ENCODE results near the gene GLG1. TPM values are rescaled to one million over a fixed set of nuclear protein-coding genes. Genes with fewer than 3 reads are reported as not detected.
"Not testable (repeated sequence)": the region's sequence is repeated elsewhere in the genome, so short reads cannot be mapped to it uniquely, and the experiment has no call there.

Gene GLG1
- total RNA-seq, 1 experiment from 2014 or later: 237 TPM

GRCh38 chr16:74550227-74551019, 56.5 kb downstream of the GLG1 start:
- DNase-seq (ENCODE audit: low read depth, low spot score); H3K9me2 ChIP-seq (ENCODE audit: insufficient read depth); H3K27me3 ChIP-seq (ENCODE audit: insufficient read depth, low read length); H3K9me3 ChIP-seq (ENCODE audit: control insufficient read depth in 1 of 2, insufficient read depth in 1 of 2, low read depth in 1 of 2, low read length in 2 of 2); RAD21 ChIA-PET (ENCODE audit: low non-redundant PET in 1 of 2, low total read pairs in 2 of 2, uncharacterized antibody in 2 of 2, unreplicated experiment in 2 of 2); H2AFZ ChIP-seq (ENCODE audit: low read depth, low read length, poor library complexity, severe bottlenecking); ATAC-seq; H3K4me3 ChIP-seq (replicated peaks in 1 of 2; ENCODE audit: low read depth in 1 of 2, low read length in 2 of 2); H3K4me2 ChIP-seq (ENCODE audit: low read length); H4K20me1 ChIP-seq (ENCODE audit: insufficient read depth); H3K9ac ChIP-seq (ENCODE audit: low read length); BruUV-seq (replicated peaks); intact Hi-C loops (cut with micrococcal nuclease); CTCF ChIA-PET; H3K27ac ChIP-seq (ENCODE audit: low read depth, low read length); H3K36me3 ChIP-seq (ENCODE audit: control insufficient read depth in 1 of 2, insufficient read depth in 2 of 2, low read length in 2 of 2); POLR2A ChIA-PET: not testable (repeated sequence)
- Histone ChIP-seq H3K79me2 (ENCODE audit: insufficient read depth, low read length) (peaks cover 38% of the 10 kb centered on the region), H3K4me1 (ENCODE audit: control insufficient read depth in 1 of 2, insufficient read depth in 2 of 2, low read length in 2 of 2) (peaks cover 19 to 24% of the 10 kb centered on the region in 2 experiments)

DNA sequence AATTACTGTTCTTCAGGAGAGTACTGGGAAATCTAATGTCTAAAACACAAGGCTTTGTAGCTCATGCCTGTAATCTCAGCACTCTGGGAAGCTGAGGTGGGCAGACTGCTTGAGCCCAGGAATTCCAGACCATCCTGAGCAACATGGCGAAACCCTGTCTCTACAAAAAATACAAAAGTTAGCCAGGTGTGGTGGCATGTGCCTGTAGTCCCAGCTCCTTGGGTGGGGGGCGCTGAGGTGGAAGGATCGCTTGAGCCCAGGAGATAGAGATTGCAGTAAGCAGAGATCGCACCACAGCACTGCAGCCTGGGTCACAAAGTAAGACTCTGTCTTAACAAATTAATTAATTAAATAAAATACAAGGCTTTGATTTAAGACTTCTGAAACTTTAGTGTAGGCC, 60.8 kb downstream of the GLG1 start:
- intact Hi-C loops (cut with micrococcal nuclease); ATAC-seq; H3K36me3 ChIP-seq (ENCODE audit: control insufficient read depth in 1 of 2, insufficient read depth in 2 of 2, low read length in 2 of 2); CTCF ChIA-PET; BruUV-seq (replicated peaks); DNase-seq (ENCODE audit: low read depth, low spot score); H3K9me3 ChIP-seq (ENCODE audit: control insufficient read depth in 1 of 2, insufficient read depth in 1 of 2, low read depth in 1 of 2, low read length in 2 of 2); POLR2A ChIA-PET; H3K4me2 ChIP-seq (ENCODE audit: low read length); H3K27me3 ChIP-seq (ENCODE audit: insufficient read depth, low read length); H2AFZ ChIP-seq (ENCODE audit: low read depth, low read length, poor library complexity, severe bottlenecking); H3K9me2 ChIP-seq (ENCODE audit: insufficient read depth); H3K4me3 ChIP-seq (replicated peaks in 1 of 2; ENCODE audit: low read depth in 1 of 2, low read length in 2 of 2); H3K9ac ChIP-seq (ENCODE audit: low read length); RAD21 ChIA-PET (ENCODE audit: low non-redundant PET in 1 of 2, low total read pairs in 2 of 2, uncharacterized antibody in 2 of 2, unreplicated experiment in 2 of 2); H3K27ac ChIP-seq (ENCODE audit: low read depth, low read length); H4K20me1 ChIP-seq (ENCODE audit: insufficient read depth): not testable (repeated sequence)
- Histone ChIP-seq H3K79me2 (ENCODE audit: insufficient read depth, low read length) (peaks cover 38% of the 10 kb centered on the region), H3K4me1 (ENCODE audit: control insufficient read depth in 1 of 2, insufficient read depth in 2 of 2, low read length in 2 of 2) (peaks cover 7 to 22% of the 10 kb centered on the region in 2 experiments)

- Histone ChIP-seq H3K79me2 (ENCODE audit: insufficient read depth, low read length) (peaks cover 28% of the 10 kb centered on the region), H3K4me1 (ENCODE audit: control insufficient read depth in 1 of 2, insufficient read depth in 2 of 2, low read length in 2 of 2) (peaks cover 6 to 15% of the 10 kb centered on the region in 2 experiments; a peak in 3 of 4 replicates)
- CTCF ChIA-PET; H3K4me3 ChIP-seq (replicated peaks in 1 of 2; ENCODE audit: low read depth in 1 of 2, low read length in 2 of 2); H3K9me2 ChIP-seq (ENCODE audit: insufficient read depth); BruUV-seq (replicated peaks); H3K27me3 ChIP-seq (ENCODE audit: insufficient read depth, low read length); H3K36me3 ChIP-seq (ENCODE audit: control insufficient read depth in 1 of 2, insufficient read depth in 2 of 2, low read length in 2 of 2); intact Hi-C loops (cut with micrococcal nuclease); H3K27ac ChIP-seq (ENCODE audit: low read depth, low read length); H3K9me3 ChIP-seq (ENCODE audit: control insufficient read depth in 1 of 2, insufficient read depth in 1 of 2, low read depth in 1 of 2, low read length in 2 of 2); H4K20me1 ChIP-seq (ENCODE audit: insufficient read depth); RAD21 ChIA-PET (ENCODE audit: low non-redundant PET in 1 of 2, low total read pairs in 2 of 2, uncharacterized antibody in 2 of 2, unreplicated experiment in 2 of 2); ATAC-seq; H3K4me2 ChIP-seq (ENCODE audit: low read length); H3K9ac ChIP-seq (ENCODE audit: low read length); H2AFZ ChIP-seq (ENCODE audit: low read depth, low read length, poor library complexity, severe bottlenecking); DNase-seq (ENCODE audit: low read depth, low spot score); POLR2A ChIA-PET: not testable (repeated sequence)
These were observed 63.9 kb downstream of the GLG1 start for GRCh38 chr16:74542911-74543578.

DNA sequence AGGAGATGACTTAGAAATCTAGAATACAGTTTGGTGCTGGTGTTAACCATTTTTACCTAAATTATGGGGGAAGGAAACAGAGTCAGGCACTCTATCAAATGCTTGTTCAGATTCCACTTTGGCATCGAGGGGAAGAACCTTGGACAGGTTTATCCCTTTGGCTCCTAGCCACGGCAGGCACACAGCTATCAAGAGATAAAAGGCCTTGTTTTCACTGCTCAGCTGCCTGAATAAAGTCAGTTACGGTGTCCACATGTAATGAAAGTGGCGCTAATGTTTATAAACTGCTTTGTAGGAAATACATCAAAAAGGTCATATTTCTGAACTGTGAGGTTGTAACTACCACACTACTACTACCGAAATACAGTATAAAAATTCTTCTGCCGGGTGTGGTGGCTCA, 66.3 kb downstream of the GLG1 start:
- H3K4me1 ChIP-seq (ENCODE audit: control insufficient read depth in 1 of 2, insufficient read depth in 2 of 2, low read length in 2 of 2): peaks cover 6 to 11% of the 10 kb centered on the region in 2 experiments; a peak in 3 of 4 replicates
- intact Hi-C loops (cut with micrococcal nuclease); H4K20me1 ChIP-seq (ENCODE audit: insufficient read depth); H3K27ac ChIP-seq (ENCODE audit: low read depth, low read length); H2AFZ ChIP-seq (ENCODE audit: low read depth, low read length, poor library complexity, severe bottlenecking); H3K9ac ChIP-seq (ENCODE audit: low read length); RAD21 ChIA-PET (ENCODE audit: low non-redundant PET in 1 of 2, low total read pairs in 2 of 2, uncharacterized antibody in 2 of 2, unreplicated experiment in 2 of 2); H3K27me3 ChIP-seq (ENCODE audit: insufficient read depth, low read length); BruUV-seq (replicated peaks); H3K9me2 ChIP-seq (ENCODE audit: insufficient read depth); H3K36me3 ChIP-seq (ENCODE audit: control insufficient read depth in 1 of 2, insufficient read depth in 2 of 2, low read length in 2 of 2); POLR2A ChIA-PET; H3K4me3 ChIP-seq (replicated peaks in 1 of 2; ENCODE audit: low read depth in 1 of 2, low read length in 2 of 2); CTCF ChIA-PET; DNase-seq (ENCODE audit: low read depth, low spot score); H3K9me3 ChIP-seq (ENCODE audit: control insufficient read depth in 1 of 2, insufficient read depth in 1 of 2, low read depth in 1 of 2, low read length in 2 of 2); H3K4me2 ChIP-seq (ENCODE audit: low read length): not testable (repeated sequence)
- H3K79me2 ChIP-seq (ENCODE audit: insufficient read depth, low read length): peaks cover 21% of the 10 kb centered on the region
- peak; percentile 49; the same call in 1 of the 2 replicates for ATAC-seq
